Heart right ventricle (tissue), 16 donors: ENCODE measurements around the gene LOXL3. TPM values are rescaled to one million over a fixed set of nuclear protein-coding genes. Genes with fewer than 3 reads are reported as not detected.

ENCODE experiments used
- ATAC-seq, 8 donors: fragments of 200-7000 bp; cut with Tn5 transposase; one replicate each; pipeline ENCODE4 v1.9.1; 2020; ENCODE audit warnings: mild to moderate bottlenecking in 8 of 8, moderate library complexity in 8 of 8, moderate number of reproducible peaks in 1 of 8
- DNase-seq, 2 donors: peaks; one replicate each; pipeline ENCODE4 v3.0.0-alpha.2; 2020
- H3K27ac ChIP-seq, 10 donors: fragments of 200-600 bp; sonication (generic) in 2 of 10; one replicate each; pipeline versions ENCODE4 v1.5.0 to v1.8.0; 2020 to 2022; ENCODE audit warnings: mild to moderate bottlenecking in 3 of 10
- H3K27me3 ChIP-seq, 7 donors: fragments of 200-600 bp; one replicate each; pipeline ENCODE4 v1.8.0; 2021 to 2022; ENCODE audit warnings: mild to moderate bottlenecking in 2 of 7
- H3K36me3 ChIP-seq, 9 donors: fragments of 200-600 bp; sonication (generic) in 1 of 9; one replicate each; pipeline versions ENCODE4 v1.5.0 to v1.8.0; 2020 to 2022; ENCODE audit warnings: mild to moderate bottlenecking in 2 of 9
- H3K4me1 ChIP-seq, 9 donors: fragments of 200-600 bp; sonication (generic) in 1 of 9; one replicate each; pipeline versions ENCODE4 v1.5.0 to v1.8.0; 2020 to 2022; ENCODE audit warnings: mild to moderate bottlenecking in 4 of 9
- H3K4me3 ChIP-seq, 10 donors: fragments of 200-600 bp; sonication (generic) in 2 of 10; one replicate each; pipeline versions ENCODE4 v1.5.0 to v1.8.0; 2020 to 2022; ENCODE audit warnings: mild to moderate bottlenecking in 7 of 10, moderate library complexity in 2 of 10
- H3K9me3 ChIP-seq, 11 donors: fragments of 200-600 bp in 10 of 11; sonication (generic) in 2 of 11; one replicate each; pipeline versions ENCODE4 v1.5.0 to v1.8.0; 2013 to 2022; ENCODE audit warnings: mild to moderate bottlenecking in 2 of 11, control low read depth in 1 of 11, moderate library complexity in 1 of 11
- WGBS, 2 donors: extraction: QIAGEN DNeasy Blood & Tissue Kit; methylation state at CpG; one replicate each; pipeline ENCODE4 v1.1.7; 2013; ENCODE audit warnings: inconsistent platforms in 1 of 2; 5-methylcytosine and 5-hydroxymethylcytosine counted together
- intact Hi-C, 10 donors: fragments of 100-400 bp; cut with DNase I; formaldehyde crosslinking; loops; one replicate each; pipeline versions ENCODE4 v1.11.1 to v1.14.2; 2022
- polyA plus RNA-seq, 2 donors: library from polyadenylated mRNA; stranded (reverse); fragments of 200-250 nt; gene quantifications; one replicate each; pipeline ENCODE4 v1.2.3, GENCODE V29; 2013
- total RNA-seq, 10 donors: library from RNA; stranded (reverse); fragmentation: NEBNext Ultra II Directional in 3 of 10; extraction: Animal tissue kit (Norgen Biotek cat#: 25700) in 3 of 10; gene quantifications; one replicate each; pipeline versions ENCODE4 v1.2.1 to v1.2.4, GENCODE V29; 2021 to 2023
- TF ChIP-seq, protein P1 (sequence below), 9 donors: fragments of 200-600 bp; sonication (generic) in 2 of 9; IDR thresholded peaks; one replicate each; pipeline versions ENCODE4 v1.5.0 to v1.8.0; 2021 to 2022; ENCODE audit warnings: antibody characterized with exemption in 9 of 9, mild to moderate bottlenecking in 5 of 9, moderate library complexity in 1 of 9
- donor health status: Arrhythmogenic right ventricular cardiomyopathy.
- donor health status: ischemic (EF 13 %, LVEDD 7.1; RV severe dilation, severe dysfunction).
- donor health status: healthy with polysubstance abuse.
- donor health status: DM: no; HTN: yes; CAD: no.
- donor health status: DM: no; HTN: no; CAD: no.
- donor health status: ischemic (EF 25% LVEDD 6.9; RV normal size, moderate dysfunction).
- donor health status: ischemic (EF 25% LVEDD 5.7; RV mildly dilated, moderate dysfunction).
- donor health status: healthy.
- donor health status: DM: yes; HTN: yes; CAD: no.
- donor health status: Ischemic cardiomyopathy.
- donor health status: ischemic (EF 35%, LVEDD 5.7; RV mildly dilated, moderate dysfunction).
- donor health status: nonischemic (EF 11% LVEDD 7.7; RV severe dilation, severe dysfunction).
- donor health status: DM: yes; HTN: yes; CAD: no.
- donor health status: PGD.
- donor health status: ischemic (EF 29% LVEDD 5.4; RV normal size, mild dysfunction).
- donor health status: nonischemic (EF 23%, LVEDD 6.1; RV moderate dilation, normal function).

The LOXL3 gene
- total and polyA plus RNA-seq, 12 donors = 1.2 to 9.2 (median 2.6) TPM

DNA sequence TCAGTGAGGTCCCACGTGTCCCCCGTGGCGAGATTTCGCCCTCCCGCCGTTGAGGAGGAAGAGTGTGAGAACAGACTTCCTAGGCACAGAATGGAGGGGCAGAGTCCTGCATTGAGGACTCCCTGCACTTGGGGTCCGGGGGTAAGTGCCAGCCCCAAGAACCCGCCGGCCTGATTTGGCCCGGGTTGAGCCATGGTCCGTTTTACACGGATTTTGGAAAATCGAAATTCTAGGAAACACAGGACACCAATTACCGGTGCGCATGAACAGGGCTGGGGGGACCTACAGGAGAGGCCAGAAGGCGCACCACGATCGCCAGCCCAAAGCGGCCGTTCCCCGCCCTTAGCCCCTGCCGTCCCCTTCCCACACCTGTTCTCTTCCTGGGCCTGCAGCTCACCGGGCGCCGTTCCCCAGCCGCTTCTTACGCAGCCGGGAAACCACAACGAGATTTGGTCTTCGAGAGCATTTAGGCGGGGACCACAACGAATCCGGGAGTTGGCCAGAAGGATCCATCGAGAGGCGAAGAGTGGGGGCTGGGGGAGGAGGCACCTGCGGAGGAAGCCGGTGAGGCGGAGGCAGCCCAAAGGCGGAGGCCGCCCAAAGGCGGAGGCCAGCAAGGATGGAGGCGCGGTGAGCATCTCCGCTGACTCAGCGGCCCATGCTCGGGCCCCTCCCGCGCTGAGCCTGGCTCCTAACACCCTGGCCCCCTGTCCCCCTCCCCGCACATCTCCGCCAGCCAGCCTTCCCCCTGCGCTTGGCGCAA is 40.0 kb downstream of the LOXL3 start:
- no peak overlapping the region for H3K27ac ChIP-seq
- peak overlapping the region in 2 of 10 donors; percentile 14 to 24 for H3K4me3 ChIP-seq
- no peaks in the 10 kb centered on the region for H3K9me3 ChIP-seq
- ATAC-seq (no peak), DNase-seq (no peak)
- intact Hi-C loops = no loop called here
- H3K36me3 ChIP-seq = no peaks in the 10 kb centered on the region
- 2 to 6% methylated on average over 51 to 52 of the region's 52 CpGs for WGBS, 2 donors
- H3K4me1 ChIP-seq = peaks cover 8 to 34% (median 29%) of the 10 kb centered on the region in 9 donors
- H3K27me3 ChIP-seq = peaks cover 46 to 100% (median 93%) of the 10 kb centered on the region in 7 donors
- TF ChIP-seq, protein P1, sequence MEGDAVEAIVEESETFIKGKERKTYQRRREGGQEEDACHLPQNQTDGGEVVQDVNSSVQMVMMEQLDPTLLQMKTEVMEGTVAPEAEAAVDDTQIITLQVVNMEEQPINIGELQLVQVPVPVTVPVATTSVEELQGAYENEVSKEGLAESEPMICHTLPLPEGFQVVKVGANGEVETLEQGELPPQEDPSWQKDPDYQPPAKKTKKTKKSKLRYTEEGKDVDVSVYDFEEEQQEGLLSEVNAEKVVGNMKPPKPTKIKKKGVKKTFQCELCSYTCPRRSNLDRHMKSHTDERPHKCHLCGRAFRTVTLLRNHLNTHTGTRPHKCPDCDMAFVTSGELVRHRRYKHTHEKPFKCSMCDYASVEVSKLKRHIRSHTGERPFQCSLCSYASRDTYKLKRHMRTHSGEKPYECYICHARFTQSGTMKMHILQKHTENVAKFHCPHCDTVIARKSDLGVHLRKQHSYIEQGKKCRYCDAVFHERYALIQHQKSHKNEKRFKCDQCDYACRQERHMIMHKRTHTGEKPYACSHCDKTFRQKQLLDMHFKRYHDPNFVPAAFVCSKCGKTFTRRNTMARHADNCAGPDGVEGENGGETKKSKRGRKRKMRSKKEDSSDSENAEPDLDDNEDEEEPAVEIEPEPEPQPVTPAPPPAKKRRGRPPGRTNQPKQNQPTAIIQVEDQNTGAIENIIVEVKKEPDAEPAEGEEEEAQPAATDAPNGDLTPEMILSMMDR (IDR thresholded peaks at IDR 0.05) = no peak

DNA sequence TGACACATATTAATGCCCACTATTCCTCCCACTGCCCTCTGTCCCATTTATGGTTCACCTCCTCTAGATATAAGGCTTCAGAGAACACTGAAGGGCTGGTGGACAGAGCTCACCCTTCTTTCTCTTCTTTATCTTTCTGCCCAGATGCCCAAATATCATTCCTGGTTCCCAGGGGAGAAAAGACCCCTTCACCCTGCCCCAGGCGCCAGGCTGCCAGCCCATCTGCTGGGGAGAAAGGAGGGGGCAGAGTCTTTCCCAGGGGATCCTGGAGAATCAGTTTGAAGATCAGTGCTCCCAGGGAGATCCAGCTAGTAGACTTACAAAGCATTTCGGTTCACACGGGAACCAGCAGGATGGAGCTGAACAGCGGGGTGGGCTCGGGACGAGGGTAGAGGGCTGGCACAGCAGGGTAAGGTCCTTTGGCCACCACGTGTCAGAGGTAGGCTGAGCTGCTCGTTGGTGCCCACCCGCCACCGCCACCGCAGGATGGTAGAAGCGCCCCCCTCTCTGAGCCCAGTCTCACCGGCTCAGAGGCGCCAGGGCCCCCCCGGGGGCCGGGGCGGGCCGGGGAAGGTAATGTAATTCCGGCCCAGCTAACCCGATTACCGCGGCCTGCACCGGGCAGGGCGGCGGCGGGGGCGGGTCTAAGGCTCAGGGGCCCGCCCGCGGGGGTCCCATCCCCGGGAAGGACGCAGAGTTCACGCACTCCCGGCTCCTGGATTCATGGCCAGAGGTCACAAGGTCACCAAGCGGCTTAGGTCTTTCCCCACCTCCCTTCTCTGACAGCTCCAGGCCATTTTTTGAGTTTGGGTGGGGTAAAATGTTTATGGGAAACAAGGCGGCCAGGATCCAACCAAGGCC is 40.8 kb downstream of the LOXL3 start:
- DNase-seq = no peak
- TF ChIP-seq, protein P1 (IDR thresholded peaks at IDR 0.05) = no peak

DNA sequence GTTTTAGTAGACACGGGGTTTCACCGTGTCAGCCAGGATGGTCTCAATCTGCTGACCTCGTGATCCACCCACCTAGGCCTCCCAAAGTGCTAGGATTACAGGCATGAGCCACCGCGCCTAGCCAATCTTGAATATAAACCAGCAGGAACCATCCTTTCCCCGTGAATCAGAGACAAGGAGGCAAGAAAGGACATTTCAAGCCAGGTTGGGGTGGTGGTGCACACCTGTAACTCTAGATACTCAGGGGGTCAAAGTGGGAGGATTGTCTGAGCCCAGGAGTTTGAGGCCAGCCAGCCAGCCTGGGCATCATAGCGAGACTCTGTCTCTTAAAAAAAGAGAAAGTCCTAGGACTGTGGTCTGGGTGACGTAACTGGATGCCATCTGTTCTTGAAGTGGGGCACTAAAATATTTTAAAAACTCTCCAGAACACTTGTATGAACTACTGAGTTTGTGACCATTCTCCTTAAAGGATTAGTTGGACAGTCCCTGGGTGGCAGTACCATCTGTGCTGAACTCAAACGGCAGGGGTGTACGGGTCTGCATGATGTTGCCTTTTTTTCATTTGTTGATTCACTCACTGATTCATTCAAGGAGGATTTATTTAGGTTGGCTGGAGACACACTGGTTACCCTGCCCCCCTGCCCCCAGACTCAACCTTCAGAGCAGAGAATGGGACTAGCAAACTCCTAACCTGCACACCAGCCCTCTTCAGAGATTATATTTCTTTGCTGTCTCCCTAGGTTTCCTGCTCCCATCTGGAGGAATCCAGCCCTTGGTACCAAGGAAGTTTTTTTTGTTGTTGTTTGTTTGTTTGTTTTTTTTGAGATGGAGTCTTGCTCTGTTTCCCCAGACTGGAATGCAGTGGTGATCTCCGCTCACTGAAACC is 42.4 kb downstream of the LOXL3 start:
- Histone ChIP-seq H3K27me3 (peaks cover 38 to 80% (median 68%) of the 10 kb centered on the region in 7 donors), H3K4me3 (no peak overlapping the region), H3K9me3 (no peaks in the 10 kb centered on the region), H3K36me3 (peaks cover 0 to under 1% (median 0%) of the 10 kb centered on the region in 9 donors), H3K4me1 (peaks cover 9 to 44% (median 36%) of the 10 kb centered on the region in 9 donors), H3K27ac (no peak overlapping the region)
- ATAC-seq (no peak), DNase-seq (no peak)
- WGBS, 2 donors = 35 to 38% methylated on average over 11 of the region's 11 CpGs
- TF ChIP-seq, protein P1 (IDR thresholded peaks at IDR 0.05) = no peak
- intact Hi-C loops = no loop called here

More for the DNA sequence above, 40.8 kb downstream of the LOXL3 start:
- Histone ChIP-seq H3K4me1 (peaks cover 8 to 39% (median 33%) of the 10 kb centered on the region in 9 donors), H3K4me3 (no peak overlapping the region), H3K27me3 (peaks cover 45 to 96% (median 85%) of the 10 kb centered on the region in 7 donors), H3K27ac (no peak overlapping the region), H3K9me3 (no peaks in the 10 kb centered on the region), H3K36me3 (no peaks in the 10 kb centered on the region)
- no peak for ATAC-seq
- 5 to 7% methylated on average over 32 to 36 of the region's 36 CpGs for WGBS, 2 donors
- intact Hi-C loops = no loop called here
